ENCODE measurements around the gene STPG4. TPM values are rescaled to one million over a fixed set of nuclear protein-coding genes. Genes with fewer than 3 reads are reported as not detected.

The STPG4 gene
- total RNA-seq, 1 experiment from 2014 or later, result not detected

DNA sequence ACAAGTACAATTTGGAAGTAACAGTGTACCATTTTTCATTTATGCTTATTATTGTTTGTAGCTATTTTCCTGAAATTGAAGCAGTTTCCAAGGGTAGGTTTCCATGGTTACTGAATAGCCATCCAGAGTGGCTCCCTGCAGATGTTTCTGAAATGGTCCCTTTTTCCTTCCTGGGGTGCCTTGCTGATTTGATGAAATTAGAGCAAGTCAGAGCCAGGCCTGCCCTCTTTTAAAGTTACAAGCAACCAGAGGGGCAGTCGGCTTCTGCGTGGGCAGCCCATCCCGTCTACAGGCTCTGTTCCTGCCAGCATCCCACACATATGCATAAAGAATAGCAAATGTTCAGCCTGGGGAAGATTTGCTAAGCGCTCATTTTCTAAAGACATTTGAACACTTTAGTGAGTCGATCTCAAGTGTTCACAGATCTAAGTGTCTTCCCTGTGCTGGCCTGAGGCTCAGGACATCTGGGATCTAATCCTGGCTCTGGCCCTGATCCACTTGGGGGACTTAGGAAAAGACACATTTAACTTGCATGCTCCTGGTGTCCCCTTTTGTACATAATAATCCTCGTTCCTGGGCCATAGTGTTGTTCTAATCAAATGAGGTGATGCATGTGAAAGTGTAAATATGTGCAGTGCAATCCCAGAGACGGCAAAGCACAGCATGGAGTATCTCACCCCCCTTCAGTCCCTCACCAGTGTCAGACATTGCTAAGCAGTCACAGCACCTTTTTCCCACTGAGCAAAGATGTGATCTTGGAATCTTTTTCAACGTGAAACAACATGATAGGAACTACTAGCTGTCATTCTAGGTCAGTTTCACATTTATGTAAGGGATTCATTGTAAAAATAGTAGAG, 92.2 kb downstream of the STPG4 start:
- Histone ChIP-seq H2AFZ (ENCODE audit: low read length) (no peak overlapping the region), H3K9me2 (replicated peaks; ENCODE audit: insufficient read depth, low read length) (no peaks in the 10 kb centered on the region), H3K4me1 (ENCODE audit: low read length) (no peaks in the 10 kb centered on the region), H3K27me3 (ENCODE audit: low read length) (no peaks in the 10 kb centered on the region), H3K4me2 (ENCODE audit: low read depth, low read length, poor library complexity, severe bottlenecking) (no peak overlapping the region), H3K36me3 (ENCODE audit: insufficient read depth, low read length) (peaks cover 22% of the 10 kb centered on the region), H4K20me1 (ENCODE audit: insufficient read depth, low read depth, low read length) (peaks cover 5% of the 10 kb centered on the region; the same call in 1 of the 2 replicates), H3K27ac (ENCODE audit: low read length) (no peak overlapping the region), H3K79me2 (ENCODE audit: low read length) (no peaks in the 10 kb centered on the region), H3K4me3 (ENCODE audit: low read length) (no peak overlapping the region), H3K9ac (ENCODE audit: low read length) (no peak overlapping the region), H3K9me3 (ENCODE audit: low read length) (no peaks in the 10 kb centered on the region)
- DNase-seq, result no peak

GRCh38 chr2:47061944-47062678, 93.0 kb downstream of the STPG4 start:
- H3K27me3 ChIP-seq (ENCODE audit: low read length), result no peaks in the 10 kb centered on the region

GRCh38 chr2:47060652-47061170, 94.4 kb downstream of the STPG4 start:
- Histone ChIP-seq H4K20me1 (ENCODE audit: insufficient read depth, low read depth, low read length) (no peaks in the 10 kb centered on the region), H3K9ac (ENCODE audit: low read length) (no peak overlapping the region), H2AFZ (ENCODE audit: low read length) (no peak overlapping the region), H3K4me3 (ENCODE audit: low read length) (no peak overlapping the region), H3K9me3 (ENCODE audit: low read length) (no peaks in the 10 kb centered on the region), H3K79me2 (ENCODE audit: low read length) (no peaks in the 10 kb centered on the region), H3K4me2 (ENCODE audit: low read depth, low read length, poor library complexity, severe bottlenecking) (no peak overlapping the region), H3K27me3 (ENCODE audit: low read length) (no peaks in the 10 kb centered on the region), H3K36me3 (ENCODE audit: insufficient read depth, low read length) (peaks cover 8% of the 10 kb centered on the region; the same call in 1 of the 2 replicates), H3K27ac (ENCODE audit: low read length) (no peak overlapping the region), H3K9me2 (replicated peaks; ENCODE audit: insufficient read depth, low read length) (no peaks in the 10 kb centered on the region), H3K4me1 (ENCODE audit: low read length) (no peaks in the 10 kb centered on the region)
- DNase-seq, result no peak

More at GRCh38 chr2:47061944-47062678, 93.0 kb downstream of the STPG4 start:
- Histone ChIP-seq H4K20me1 (ENCODE audit: insufficient read depth, low read depth, low read length) (peaks cover 2% of the 10 kb centered on the region; the same call in 1 of the 2 replicates), H3K27ac (ENCODE audit: low read length) (no peak overlapping the region), H3K9ac (ENCODE audit: low read length) (no peak overlapping the region), H2AFZ (ENCODE audit: low read length) (no peak overlapping the region), H3K79me2 (ENCODE audit: low read length) (no peaks in the 10 kb centered on the region), H3K4me3 (ENCODE audit: low read length) (no peak overlapping the region), H3K4me1 (ENCODE audit: low read length) (no peaks in the 10 kb centered on the region), H3K9me2 (replicated peaks; ENCODE audit: insufficient read depth, low read length) (no peaks in the 10 kb centered on the region), H3K9me3 (ENCODE audit: low read length) (no peaks in the 10 kb centered on the region), H3K4me2 (ENCODE audit: low read depth, low read length, poor library complexity, severe bottlenecking) (no peak overlapping the region), H3K36me3 (ENCODE audit: insufficient read depth, low read length) (peaks cover 16% of the 10 kb centered on the region)
- DNase-seq, result no peak

- DNase-seq, result no peak
- Histone ChIP-seq H3K27me3 (ENCODE audit: low read length) (no peaks in the 10 kb centered on the region), H4K20me1 (ENCODE audit: insufficient read depth, low read depth, low read length) (no peaks in the 10 kb centered on the region), H3K9me3 (ENCODE audit: low read length) (no peaks in the 10 kb centered on the region), H3K4me2 (ENCODE audit: low read depth, low read length, poor library complexity, severe bottlenecking) (no peak overlapping the region), H3K9me2 (replicated peaks; ENCODE audit: insufficient read depth, low read length) (no peaks in the 10 kb centered on the region), H3K79me2 (ENCODE audit: low read length) (no peaks in the 10 kb centered on the region), H3K4me1 (ENCODE audit: low read length) (no peaks in the 10 kb centered on the region), H3K27ac (ENCODE audit: low read length) (no peak overlapping the region), H3K9ac (ENCODE audit: low read length) (no peak overlapping the region), H3K4me3 (ENCODE audit: low read length) (no peak overlapping the region), H3K36me3 (ENCODE audit: insufficient read depth, low read length) (peaks cover 16% of the 10 kb centered on the region; the same call in 1 of the 2 replicates), H2AFZ (ENCODE audit: low read length) (no peak overlapping the region)
These were observed 96.8 kb downstream of the STPG4 start for GRCh38 chr2:47058003-47058931.

- H3K4me1 ChIP-seq (ENCODE audit: low read length), result no peaks in the 10 kb centered on the region
- no peak overlapping the region for H3K9ac ChIP-seq (ENCODE audit: low read length)
- H2AFZ ChIP-seq (ENCODE audit: low read length), result no peak overlapping the region
- no peaks in the 10 kb centered on the region for H3K27me3 ChIP-seq (ENCODE audit: low read length)
- H3K4me3 ChIP-seq (ENCODE audit: low read length), result no peak overlapping the region
- H3K79me2 ChIP-seq (ENCODE audit: low read length), result no peaks in the 10 kb centered on the region
- peaks cover 13% of the 10 kb centered on the region; the same call in 1 of the 2 replicates for H3K36me3 ChIP-seq (ENCODE audit: insufficient read depth, low read length)
- no peak overlapping the region for H3K27ac ChIP-seq (ENCODE audit: low read length)
- H4K20me1 ChIP-seq (ENCODE audit: insufficient read depth, low read depth, low read length), result no peaks in the 10 kb centered on the region; the same call in 1 of the 2 replicates
- no peak for DNase-seq
- H3K4me2 ChIP-seq (ENCODE audit: low read depth, low read length, poor library complexity, severe bottlenecking), result no peak overlapping the region
- H3K9me2 ChIP-seq (replicated peaks; ENCODE audit: insufficient read depth, low read length), result no peaks in the 10 kb centered on the region
- no peaks in the 10 kb centered on the region for H3K9me3 ChIP-seq (ENCODE audit: low read length)
These were observed 97.5 kb downstream of the STPG4 start for GRCh38 chr2:47057687-47058002.

GRCh38 chr2:47056868-47057686, 98.0 kb downstream of the STPG4 start:
- Histone ChIP-seq H3K27ac (ENCODE audit: low read length) (no peak overlapping the region), H4K20me1 (ENCODE audit: insufficient read depth, low read depth, low read length) (no peaks in the 10 kb centered on the region; the same call in 1 of the 2 replicates), H3K27me3 (ENCODE audit: low read length) (no peaks in the 10 kb centered on the region), H3K4me1 (ENCODE audit: low read length) (no peaks in the 10 kb centered on the region), H2AFZ (ENCODE audit: low read length) (no peak overlapping the region), H3K79me2 (ENCODE audit: low read length) (no peaks in the 10 kb centered on the region), H3K36me3 (ENCODE audit: insufficient read depth, low read length) (peaks cover 10% of the 10 kb centered on the region; the same call in 1 of the 2 replicates), H3K4me3 (ENCODE audit: low read length) (no peak overlapping the region), H3K9me2 (replicated peaks; ENCODE audit: insufficient read depth, low read length) (no peaks in the 10 kb centered on the region), H3K9me3 (ENCODE audit: low read length) (no peaks in the 10 kb centered on the region), H3K4me2 (ENCODE audit: low read depth, low read length, poor library complexity, severe bottlenecking) (no peak overlapping the region), H3K9ac (ENCODE audit: low read length) (no peak overlapping the region)
- DNase-seq, result no peak

GRCh38 chr2:47056374-47056773, 98.7 kb downstream of the STPG4 start:
- Histone ChIP-seq H4K20me1 (ENCODE audit: insufficient read depth, low read depth, low read length) (no peaks in the 10 kb centered on the region; the same call in 1 of the 2 replicates), H3K9me3 (ENCODE audit: low read length) (no peaks in the 10 kb centered on the region), H3K79me2 (ENCODE audit: low read length) (no peaks in the 10 kb centered on the region), H3K4me1 (ENCODE audit: low read length) (no peaks in the 10 kb centered on the region), H3K9me2 (replicated peaks; ENCODE audit: insufficient read depth, low read length) (no peaks in the 10 kb centered on the region), H3K36me3 (ENCODE audit: insufficient read depth, low read length) (peaks cover 17% of the 10 kb centered on the region; the same call in 1 of the 2 replicates), H3K27ac (ENCODE audit: low read length) (no peak overlapping the region), H3K4me2 (ENCODE audit: low read depth, low read length, poor library complexity, severe bottlenecking) (no peak overlapping the region), H3K9ac (ENCODE audit: low read length) (no peak overlapping the region), H3K4me3 (ENCODE audit: low read length) (no peak overlapping the region), H2AFZ (ENCODE audit: low read length) (no peak overlapping the region), H3K27me3 (ENCODE audit: low read length) (no peaks in the 10 kb centered on the region)
- no peak for DNase-seq
